ENCODE data around the gene MDK.

DNA sequence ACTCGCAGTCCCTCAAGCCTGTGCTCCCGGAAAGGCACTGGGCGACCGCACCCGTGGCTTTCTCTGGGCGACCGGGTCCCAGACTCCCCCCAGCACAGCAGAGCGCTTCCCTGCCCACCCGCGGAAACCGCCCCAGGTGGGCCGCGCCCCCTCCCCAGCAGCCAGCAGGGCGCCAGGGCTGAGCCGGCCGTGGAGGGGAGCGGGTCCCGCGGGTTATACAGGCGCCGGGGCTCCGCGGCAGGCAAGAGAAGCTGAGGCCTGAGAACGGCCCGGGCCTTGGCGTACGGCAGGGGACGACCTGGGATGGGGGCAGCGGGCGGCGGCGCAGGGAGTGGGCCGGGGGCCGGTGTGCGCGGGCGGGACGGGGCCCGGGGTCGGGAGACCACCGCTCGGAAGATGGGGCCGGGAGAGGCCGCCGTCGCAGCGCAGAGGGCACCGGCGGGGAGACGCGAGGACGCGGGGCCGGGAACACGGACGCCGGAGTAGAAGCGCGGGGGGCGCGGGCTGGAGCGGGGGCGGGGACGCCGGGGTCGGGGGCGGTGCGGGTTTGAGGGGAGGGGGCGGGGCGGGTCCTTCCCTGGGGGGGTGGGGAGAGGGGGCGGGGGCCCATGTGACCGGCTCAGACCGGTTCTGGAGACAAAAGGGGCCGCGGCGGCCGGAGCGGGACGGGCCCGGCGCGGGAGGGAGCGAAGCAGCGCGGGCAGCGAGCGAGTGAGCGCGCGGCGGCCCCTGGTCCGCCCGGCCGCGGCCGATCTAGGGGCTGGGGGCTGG is at the start of gene MDK:
- TF ChIP-seq, protein P1, sequence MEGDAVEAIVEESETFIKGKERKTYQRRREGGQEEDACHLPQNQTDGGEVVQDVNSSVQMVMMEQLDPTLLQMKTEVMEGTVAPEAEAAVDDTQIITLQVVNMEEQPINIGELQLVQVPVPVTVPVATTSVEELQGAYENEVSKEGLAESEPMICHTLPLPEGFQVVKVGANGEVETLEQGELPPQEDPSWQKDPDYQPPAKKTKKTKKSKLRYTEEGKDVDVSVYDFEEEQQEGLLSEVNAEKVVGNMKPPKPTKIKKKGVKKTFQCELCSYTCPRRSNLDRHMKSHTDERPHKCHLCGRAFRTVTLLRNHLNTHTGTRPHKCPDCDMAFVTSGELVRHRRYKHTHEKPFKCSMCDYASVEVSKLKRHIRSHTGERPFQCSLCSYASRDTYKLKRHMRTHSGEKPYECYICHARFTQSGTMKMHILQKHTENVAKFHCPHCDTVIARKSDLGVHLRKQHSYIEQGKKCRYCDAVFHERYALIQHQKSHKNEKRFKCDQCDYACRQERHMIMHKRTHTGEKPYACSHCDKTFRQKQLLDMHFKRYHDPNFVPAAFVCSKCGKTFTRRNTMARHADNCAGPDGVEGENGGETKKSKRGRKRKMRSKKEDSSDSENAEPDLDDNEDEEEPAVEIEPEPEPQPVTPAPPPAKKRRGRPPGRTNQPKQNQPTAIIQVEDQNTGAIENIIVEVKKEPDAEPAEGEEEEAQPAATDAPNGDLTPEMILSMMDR (conservative IDR thresholded peaks at IDR 0.05; ENCODE audit: low read depth in 2 of 2), result no peak
- no peak for TF ChIP-seq NANOG (IDR thresholded peaks at IDR 0.05; ENCODE audit: borderline replicate concordance)
- no peak for TF ChIP-seq JUNB (IDR thresholded peaks at IDR 0.05; ENCODE audit: unreplicated experiment)
- no peak for TF ChIP-seq EZH2phosphoT487 (IDR thresholded peaks at IDR 0.05; ENCODE audit: unreplicated experiment)
- TF ChIP-seq CREB1 (CRISPR knock-in tag; IDR thresholded peaks at IDR 0.05; ENCODE audit: low read depth), result no peak
- TF ChIP-seq, protein P2, sequence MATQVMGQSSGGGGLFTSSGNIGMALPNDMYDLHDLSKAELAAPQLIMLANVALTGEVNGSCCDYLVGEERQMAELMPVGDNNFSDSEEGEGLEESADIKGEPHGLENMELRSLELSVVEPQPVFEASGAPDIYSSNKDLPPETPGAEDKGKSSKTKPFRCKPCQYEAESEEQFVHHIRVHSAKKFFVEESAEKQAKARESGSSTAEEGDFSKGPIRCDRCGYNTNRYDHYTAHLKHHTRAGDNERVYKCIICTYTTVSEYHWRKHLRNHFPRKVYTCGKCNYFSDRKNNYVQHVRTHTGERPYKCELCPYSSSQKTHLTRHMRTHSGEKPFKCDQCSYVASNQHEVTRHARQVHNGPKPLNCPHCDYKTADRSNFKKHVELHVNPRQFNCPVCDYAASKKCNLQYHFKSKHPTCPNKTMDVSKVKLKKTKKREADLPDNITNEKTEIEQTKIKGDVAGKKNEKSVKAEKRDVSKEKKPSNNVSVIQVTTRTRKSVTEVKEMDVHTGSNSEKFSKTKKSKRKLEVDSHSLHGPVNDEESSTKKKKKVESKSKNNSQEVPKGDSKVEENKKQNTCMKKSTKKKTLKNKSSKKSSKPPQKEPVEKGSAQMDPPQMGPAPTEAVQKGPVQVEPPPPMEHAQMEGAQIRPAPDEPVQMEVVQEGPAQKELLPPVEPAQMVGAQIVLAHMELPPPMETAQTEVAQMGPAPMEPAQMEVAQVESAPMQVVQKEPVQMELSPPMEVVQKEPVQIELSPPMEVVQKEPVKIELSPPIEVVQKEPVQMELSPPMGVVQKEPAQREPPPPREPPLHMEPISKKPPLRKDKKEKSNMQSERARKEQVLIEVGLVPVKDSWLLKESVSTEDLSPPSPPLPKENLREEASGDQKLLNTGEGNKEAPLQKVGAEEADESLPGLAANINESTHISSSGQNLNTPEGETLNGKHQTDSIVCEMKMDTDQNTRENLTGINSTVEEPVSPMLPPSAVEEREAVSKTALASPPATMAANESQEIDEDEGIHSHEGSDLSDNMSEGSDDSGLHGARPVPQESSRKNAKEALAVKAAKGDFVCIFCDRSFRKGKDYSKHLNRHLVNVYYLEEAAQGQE (IDR thresholded peaks at IDR 0.05; ENCODE audit: unreplicated experiment), result no peak
- no peak; the same call in none of the 2 replicates for TF ChIP-seq POLR2AphosphoS5 (IDR thresholded peaks at IDR 0.05; ENCODE audit: low read depth)
- TF ChIP-seq ZNF331 (CRISPR knock-in tag; IDR thresholded peaks at IDR 0.05; ENCODE audit: low read depth), result no peak
- TF ChIP-seq, protein P3, sequence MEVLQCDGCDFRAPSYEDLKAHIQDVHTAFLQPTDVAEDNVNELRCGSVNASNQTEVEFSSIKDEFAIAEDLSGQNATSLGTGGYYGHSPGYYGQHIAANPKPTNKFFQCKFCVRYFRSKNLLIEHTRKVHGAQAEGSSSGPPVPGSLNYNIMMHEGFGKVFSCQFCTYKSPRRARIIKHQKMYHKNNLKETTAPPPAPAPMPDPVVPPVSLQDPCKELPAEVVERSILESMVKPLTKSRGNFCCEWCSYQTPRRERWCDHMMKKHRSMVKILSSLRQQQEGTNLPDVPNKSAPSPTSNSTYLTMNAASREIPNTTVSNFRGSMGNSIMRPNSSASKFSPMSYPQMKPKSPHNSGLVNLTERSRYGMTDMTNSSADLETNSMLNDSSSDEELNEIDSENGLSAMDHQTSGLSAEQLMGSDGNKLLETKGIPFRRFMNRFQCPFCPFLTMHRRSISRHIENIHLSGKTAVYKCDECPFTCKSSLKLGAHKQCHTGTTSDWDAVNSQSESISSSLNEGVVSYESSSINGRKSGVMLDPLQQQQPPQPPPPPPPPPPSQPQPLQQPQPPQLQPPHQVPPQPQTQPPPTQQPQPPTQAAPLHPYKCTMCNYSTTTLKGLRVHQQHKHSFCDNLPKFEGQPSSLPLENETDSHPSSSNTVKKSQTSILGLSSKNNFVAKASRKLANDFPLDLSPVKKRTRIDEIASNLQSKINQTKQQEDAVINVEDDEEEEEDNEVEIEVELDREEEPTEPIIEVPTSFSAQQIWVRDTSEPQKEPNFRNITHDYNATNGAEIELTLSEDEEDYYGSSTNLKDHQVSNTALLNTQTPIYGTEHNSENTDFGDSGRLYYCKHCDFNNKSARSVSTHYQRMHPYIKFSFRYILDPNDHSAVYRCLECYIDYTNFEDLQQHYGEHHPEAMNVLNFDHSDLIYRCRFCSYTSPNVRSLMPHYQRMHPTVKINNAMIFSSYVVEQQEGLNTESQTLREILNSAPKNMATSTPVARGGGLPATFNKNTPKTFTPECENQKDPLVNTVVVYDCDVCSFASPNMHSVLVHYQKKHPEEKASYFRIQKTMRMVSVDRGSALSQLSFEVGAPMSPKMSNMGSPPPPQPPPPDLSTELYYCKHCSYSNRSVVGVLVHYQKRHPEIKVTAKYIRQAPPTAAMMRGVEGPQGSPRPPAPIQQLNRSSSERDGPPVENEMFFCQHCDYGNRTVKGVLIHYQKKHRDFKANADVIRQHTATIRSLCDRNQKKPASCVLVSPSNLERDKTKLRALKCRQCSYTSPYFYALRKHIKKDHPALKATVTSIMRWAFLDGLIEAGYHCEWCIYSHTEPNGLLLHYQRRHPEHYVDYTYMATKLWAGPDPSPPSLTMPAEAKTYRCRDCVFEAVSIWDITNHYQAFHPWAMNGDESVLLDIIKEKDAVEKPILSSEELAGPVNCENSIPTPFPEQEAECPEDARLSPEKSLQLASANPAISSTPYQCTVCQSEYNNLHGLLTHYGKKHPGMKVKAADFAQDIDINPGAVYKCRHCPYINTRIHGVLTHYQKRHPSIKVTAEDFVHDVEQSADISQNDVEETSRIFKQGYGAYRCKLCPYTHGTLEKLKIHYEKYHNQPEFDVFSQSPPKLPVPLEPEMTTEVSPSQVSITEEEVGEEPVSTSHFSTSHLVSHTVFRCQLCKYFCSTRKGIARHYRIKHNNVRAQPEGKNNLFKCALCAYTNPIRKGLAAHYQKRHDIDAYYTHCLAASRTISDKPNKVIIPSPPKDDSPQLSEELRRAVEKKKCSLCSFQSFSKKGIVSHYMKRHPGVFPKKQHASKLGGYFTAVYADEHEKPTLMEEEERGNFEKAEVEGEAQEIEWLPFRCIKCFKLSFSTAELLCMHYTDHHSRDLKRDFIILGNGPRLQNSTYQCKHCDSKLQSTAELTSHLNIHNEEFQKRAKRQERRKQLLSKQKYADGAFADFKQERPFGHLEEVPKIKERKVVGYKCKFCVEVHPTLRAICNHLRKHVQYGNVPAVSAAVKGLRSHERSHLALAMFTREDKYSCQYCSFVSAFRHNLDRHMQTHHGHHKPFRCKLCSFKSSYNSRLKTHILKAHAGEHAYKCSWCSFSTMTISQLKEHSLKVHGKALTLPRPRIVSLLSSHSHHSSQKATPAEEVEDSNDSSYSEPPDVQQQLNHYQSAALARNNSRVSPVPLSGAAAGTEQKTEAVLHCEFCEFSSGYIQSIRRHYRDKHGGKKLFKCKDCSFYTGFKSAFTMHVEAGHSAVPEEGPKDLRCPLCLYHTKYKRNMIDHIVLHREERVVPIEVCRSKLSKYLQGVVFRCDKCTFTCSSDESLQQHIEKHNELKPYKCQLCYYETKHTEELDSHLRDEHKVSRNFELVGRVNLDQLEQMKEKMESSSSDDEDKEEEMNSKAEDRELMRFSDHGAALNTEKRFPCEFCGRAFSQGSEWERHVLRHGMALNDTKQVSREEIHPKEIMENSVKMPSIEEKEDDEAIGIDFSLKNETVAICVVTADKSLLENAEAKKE (CRISPR knock-in tag; IDR thresholded peaks at IDR 0.05), result no peak
- TF ChIP-seq EZH2 (IDR thresholded peaks at IDR 0.05; ENCODE audit: low read depth, unreplicated experiment), result no peak

Data from GM23338 (cell line).